ENCODE results near the gene TENT5A.

Gene TENT5A

DNA sequence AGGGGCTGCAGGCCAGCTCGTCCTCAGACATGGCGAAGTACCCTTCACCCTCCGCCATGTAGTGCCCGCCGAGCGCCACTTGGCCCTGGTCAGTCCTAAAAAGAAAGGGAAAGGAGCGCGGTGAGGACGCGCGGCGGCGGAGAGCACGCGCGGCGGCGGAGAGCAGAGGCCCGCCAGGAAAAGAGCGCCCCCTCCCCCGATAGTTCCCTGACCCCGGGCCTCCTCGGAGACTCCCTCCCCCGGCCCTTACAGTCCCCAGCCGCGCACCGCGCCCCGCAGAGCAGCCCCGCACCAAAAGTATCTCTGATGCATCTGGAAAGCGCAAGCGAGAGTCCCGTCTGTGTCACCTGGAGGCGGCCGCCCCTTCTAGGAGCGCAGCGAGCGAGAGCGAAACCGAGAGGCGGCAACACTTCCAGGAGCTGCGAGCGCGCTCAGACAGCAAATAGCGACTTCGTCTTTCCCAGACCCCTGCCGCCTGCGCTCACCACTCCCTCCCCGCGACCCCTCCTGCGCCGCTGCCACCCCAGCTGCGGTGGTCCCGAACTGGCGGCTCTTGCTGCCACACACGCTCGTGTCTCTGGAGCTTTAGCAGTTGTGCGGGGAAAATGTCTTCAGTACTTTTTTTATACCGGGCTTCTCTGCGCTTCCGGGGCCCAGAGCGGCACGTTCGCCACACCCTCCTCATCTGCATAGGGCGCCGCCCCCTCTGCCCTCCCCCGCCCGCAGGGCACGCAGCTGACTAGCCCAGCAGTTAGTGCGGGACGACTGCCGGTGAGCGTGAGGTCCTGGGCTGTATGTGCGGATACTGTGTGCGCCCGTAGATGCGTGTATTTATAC lies at the start of gene TENT5A:
TENT5A (minus strand) TSS at position 598 of the 837 bp plus-strand sequence; CDS start at position 58, 540 bp downstream.
- Mint-ChIP-seq H3K4me1 (peaks cover 24% of the 10 kb centered on the region), H3K36me3 (peaks cover 2% of the 10 kb centered on the region), H3K4me3 (peak within 1 kb of the TSS; percentile 92), H3K27me3 (peaks cover 53% of the 10 kb centered on the region), H3K9me3 (no peaks in the 10 kb centered on the region), H3K27ac (peak within 1 kb of the TSS; percentile 86)
- CTCF ChIA-PET, result interaction anchor here (0.6 to 1.7 kb wide), 4 partner anchors 10 to 1538 kb away, joined by 3 to 7 read pairs (median 3); partner anchors contain the start of gene UBE3D
- DNase-seq, result peak; percentile 90

DNA sequence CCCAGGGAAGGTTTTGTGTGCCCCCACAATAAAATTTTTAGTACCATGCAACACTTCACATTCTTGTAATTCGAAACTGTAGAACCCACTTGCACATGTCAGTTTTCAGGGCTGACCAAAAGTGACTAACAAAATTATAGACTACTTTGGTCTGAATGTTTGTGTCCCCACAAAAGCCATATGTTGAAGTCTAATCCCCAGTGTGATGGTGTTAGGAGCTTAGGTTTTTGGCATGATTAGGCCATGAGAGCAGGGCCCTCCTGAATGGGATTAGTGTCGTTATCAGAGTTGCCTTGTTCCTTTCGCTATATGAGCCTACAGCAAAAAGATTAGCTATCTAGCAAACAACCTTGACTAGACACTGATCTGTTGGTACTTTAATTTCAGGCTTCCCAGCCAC lies 49.0 kb upstream of the TENT5A start:
- Mint-ChIP-seq H3K4me3 (no peak overlapping the region), H3K4me1 (no peaks in the 10 kb centered on the region), H3K9me3 (no peaks in the 10 kb centered on the region), H3K27me3 (no peaks in the 10 kb centered on the region), H3K27ac (no peak overlapping the region), H3K36me3 (no peaks in the 10 kb centered on the region)
- no peak for DNase-seq
- CTCF ChIA-PET, result no interaction called here

DNA sequence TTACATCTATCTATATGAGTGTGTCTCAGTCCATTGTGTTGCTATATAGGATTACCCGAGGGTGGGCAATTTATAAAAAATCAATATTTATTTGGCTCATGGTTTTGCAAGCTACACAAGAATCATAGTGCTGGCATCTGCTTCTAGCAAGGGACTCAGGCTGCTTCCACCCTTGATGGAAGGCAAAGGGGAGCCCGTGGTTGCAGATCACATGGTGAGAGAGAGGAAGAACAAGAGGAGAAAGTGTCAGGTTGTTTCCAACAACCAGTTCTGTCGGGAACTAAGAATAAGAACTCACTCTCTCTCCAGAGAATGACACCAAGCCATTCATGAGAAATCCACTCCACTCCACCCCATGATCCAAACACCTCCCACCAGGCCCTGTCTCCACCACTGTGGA lies 48.2 kb upstream of the TENT5A start:
- H3K4me1 Mint-ChIP-seq, result no peaks in the 10 kb centered on the region
- DNase-seq, result no peak
- no peak overlapping the region for H3K4me3 Mint-ChIP-seq
- H3K27ac Mint-ChIP-seq, result no peak overlapping the region
- no peaks in the 10 kb centered on the region for H3K27me3 Mint-ChIP-seq
- no peaks in the 10 kb centered on the region for H3K9me3 Mint-ChIP-seq
- H3K36me3 Mint-ChIP-seq, result no peaks in the 10 kb centered on the region
- CTCF ChIA-PET, result no interaction called here

DNA sequence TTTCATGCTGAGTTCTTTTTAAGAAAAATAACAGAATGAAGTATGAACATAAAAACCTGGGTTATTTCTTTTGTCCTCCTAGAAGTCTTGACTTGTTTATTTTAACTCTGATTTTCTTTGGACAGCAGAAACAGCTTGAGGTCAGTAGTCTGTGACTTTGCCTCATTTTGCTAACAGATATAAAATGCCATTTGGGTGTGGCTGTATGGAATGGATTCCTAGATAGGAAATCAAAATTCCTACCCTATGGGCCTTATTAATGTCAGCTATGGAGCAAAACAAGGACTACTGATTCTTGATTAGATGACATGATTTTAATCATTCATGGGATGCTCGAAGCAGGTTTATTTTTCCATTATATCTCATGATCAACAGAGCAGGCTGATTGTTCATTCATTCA lies 46.8 kb upstream of the TENT5A start:
- no peak overlapping the region for H3K4me3 Mint-ChIP-seq
- H3K27me3 Mint-ChIP-seq, result no peaks in the 10 kb centered on the region
- H3K4me1 Mint-ChIP-seq, result no peaks in the 10 kb centered on the region
- H3K36me3 Mint-ChIP-seq, result no peaks in the 10 kb centered on the region
- no peak for DNase-seq
- no peaks in the 10 kb centered on the region for H3K9me3 Mint-ChIP-seq
- CTCF ChIA-PET, result no interaction called here
- H3K27ac Mint-ChIP-seq, result no peak overlapping the region

DNA sequence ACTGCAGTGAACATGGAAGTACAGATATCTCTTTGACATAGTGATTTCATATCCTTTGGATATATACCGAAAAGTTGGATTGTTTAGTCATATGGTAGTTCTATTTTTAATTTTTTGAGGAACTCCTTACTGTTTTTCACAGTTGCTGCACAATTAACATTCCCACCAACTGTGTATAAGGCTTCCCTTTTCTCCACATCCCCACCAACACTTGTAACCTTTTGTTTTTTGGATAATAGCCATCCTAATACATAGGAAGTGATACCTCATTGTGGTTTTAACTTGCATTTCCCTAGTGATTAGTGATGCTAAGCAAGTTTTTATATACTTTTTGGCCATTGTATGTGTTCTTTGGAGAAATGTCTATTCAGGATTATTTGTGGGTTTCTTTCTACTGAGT lies 45.1 kb upstream of the TENT5A start:
- no peaks in the 10 kb centered on the region for H3K27me3 Mint-ChIP-seq
- no peaks in the 10 kb centered on the region for H3K9me3 Mint-ChIP-seq
- CTCF ChIA-PET, result no interaction called here
- no peak for DNase-seq
- no peak overlapping the region for H3K4me3 Mint-ChIP-seq
- H3K4me1 Mint-ChIP-seq, result no peaks in the 10 kb centered on the region
- no peaks in the 10 kb centered on the region for H3K36me3 Mint-ChIP-seq
- no peak overlapping the region for H3K27ac Mint-ChIP-seq

DNA sequence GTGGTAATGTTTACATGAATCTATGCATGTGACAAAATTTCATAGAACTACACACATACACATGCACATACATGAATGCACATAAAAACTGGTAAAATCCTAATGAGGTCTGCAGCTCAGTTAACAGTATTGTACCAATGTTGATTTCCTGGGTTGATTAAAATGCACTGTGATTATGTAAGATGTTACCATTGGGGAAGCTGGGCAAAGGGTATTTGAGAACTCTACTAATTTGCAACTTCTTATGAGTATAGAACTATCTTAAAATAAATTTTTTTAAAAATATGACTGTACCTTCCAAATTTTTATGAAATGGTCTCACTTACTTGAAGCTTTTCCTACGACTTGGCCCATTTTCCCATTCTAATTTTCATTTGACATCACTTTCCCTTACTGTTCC lies 43.4 kb upstream of the TENT5A start:
- Mint-ChIP-seq H3K9me3 (no peaks in the 10 kb centered on the region), H3K4me3 (no peak overlapping the region), H3K27me3 (no peaks in the 10 kb centered on the region), H3K4me1 (no peaks in the 10 kb centered on the region), H3K27ac (no peak overlapping the region), H3K36me3 (no peaks in the 10 kb centered on the region)
- CTCF ChIA-PET, result no interaction called here
- no peak for DNase-seq

DNA sequence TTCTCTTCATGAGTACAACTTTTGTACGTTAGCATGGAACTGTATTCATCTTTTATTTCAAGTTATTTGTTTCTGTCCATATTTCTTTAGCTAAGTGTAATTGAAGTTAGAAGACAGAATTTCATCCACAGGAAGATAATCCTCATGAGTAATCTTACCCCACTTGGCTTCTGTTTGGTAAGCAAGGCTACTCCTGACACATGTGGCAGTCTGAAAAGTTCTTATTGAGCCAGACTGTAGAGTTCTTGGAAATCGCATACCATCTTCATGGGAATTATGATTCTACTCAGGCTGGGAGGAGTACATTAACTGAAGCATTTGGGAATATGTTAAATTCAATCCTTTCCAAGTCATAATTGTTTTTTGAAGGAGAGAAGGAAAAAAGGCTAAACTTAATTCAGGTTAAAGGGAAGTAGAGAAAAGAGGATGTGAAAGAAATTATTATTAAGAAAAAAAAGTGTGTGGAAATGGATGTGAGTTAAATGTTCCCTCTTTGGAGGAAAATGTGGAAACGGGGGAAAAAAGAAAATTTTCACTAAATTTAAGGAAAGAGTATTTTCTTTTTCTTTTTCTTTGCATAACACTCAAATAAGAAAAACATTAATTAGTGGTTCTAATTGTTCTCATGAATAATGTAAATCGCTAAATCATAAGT lies 41.5 kb upstream of the TENT5A start:
- H3K4me3 Mint-ChIP-seq, result no peak overlapping the region
- DNase-seq, result no peak
- CTCF ChIA-PET, result no interaction called here
- H3K27me3 Mint-ChIP-seq, result no peaks in the 10 kb centered on the region
- no peaks in the 10 kb centered on the region for H3K4me1 Mint-ChIP-seq
- no peaks in the 10 kb centered on the region for H3K9me3 Mint-ChIP-seq
- H3K27ac Mint-ChIP-seq, result no peak overlapping the region
- H3K36me3 Mint-ChIP-seq, result no peaks in the 10 kb centered on the region

DNA sequence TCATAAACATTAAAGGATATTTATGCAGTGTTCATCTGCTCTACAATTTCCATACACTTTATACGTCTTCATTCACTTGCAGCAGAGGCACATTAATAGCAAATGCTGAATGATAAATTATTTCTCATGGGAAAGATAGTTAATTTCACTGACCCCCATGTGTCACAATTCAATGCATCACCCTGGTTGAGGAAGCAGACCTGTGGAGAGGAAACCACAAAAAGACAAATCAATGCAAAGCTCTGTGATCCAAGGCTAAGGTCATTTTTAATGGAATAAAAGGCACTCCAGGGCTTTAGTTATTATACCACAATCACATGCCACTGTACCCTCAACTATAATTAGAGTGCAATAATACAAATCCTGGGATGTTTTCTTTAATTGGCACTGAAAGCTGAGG lies 40.3 kb upstream of the TENT5A start:
- DNase-seq, result no peak
- Mint-ChIP-seq H3K27ac (no peak overlapping the region), H3K36me3 (no peaks in the 10 kb centered on the region), H3K4me3 (no peak overlapping the region), H3K9me3 (no peaks in the 10 kb centered on the region), H3K27me3 (no peaks in the 10 kb centered on the region), H3K4me1 (no peaks in the 10 kb centered on the region)
- CTCF ChIA-PET, result no interaction called here

DNA sequence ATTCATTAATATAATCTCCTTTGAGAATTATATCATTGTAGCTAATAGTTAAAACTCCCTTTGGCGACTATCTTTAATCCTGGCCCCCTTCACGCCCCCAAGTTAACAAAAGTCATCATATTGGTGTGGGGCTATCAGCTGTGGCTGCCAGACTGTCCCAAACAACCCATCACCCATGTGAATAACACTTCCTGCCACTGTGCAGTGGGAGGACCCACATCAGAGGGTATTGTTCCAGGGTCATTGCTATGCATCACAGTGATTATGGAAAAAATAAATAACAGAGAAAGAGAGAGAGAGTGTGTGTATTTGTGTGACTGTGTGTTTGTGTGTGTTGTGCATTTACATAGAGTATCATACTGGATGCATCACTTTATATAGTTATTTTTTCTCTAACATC lies 39.3 kb upstream of the TENT5A start:
- H3K27me3 Mint-ChIP-seq, result no peaks in the 10 kb centered on the region
- no peaks in the 10 kb centered on the region for H3K4me1 Mint-ChIP-seq
- no peaks in the 10 kb centered on the region for H3K9me3 Mint-ChIP-seq
- no peak for DNase-seq
- H3K4me3 Mint-ChIP-seq, result no peak overlapping the region
- no peaks in the 10 kb centered on the region for H3K36me3 Mint-ChIP-seq
- no peak overlapping the region for H3K27ac Mint-ChIP-seq
- CTCF ChIA-PET, result no interaction called here

DNA sequence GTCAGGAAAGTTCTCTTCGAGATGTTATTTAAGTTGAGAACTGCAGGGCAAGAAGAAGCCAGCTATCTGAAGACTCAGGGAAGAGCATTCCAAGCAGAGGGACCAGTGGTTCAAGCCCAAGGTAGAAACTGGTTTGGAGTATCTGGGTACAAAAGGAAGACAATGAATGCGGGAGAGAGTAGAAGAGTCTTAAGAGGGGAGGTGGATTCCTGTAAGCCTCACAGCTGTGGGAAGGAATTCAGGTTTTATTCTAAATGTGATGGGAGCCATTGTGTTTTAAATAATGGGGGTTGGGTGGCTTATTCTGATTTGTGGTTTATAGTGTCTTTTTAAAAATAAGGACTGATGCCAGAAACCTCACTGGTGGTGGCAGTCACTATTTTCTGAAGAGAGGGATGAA lies 37.6 kb upstream of the TENT5A start:
- Mint-ChIP-seq H3K9me3 (no peaks in the 10 kb centered on the region), H3K4me3 (no peak overlapping the region), H3K27ac (no peak overlapping the region), H3K27me3 (no peaks in the 10 kb centered on the region), H3K36me3 (no peaks in the 10 kb centered on the region), H3K4me1 (no peaks in the 10 kb centered on the region)
- CTCF ChIA-PET, result no interaction called here
- no peak for DNase-seq

DNA sequence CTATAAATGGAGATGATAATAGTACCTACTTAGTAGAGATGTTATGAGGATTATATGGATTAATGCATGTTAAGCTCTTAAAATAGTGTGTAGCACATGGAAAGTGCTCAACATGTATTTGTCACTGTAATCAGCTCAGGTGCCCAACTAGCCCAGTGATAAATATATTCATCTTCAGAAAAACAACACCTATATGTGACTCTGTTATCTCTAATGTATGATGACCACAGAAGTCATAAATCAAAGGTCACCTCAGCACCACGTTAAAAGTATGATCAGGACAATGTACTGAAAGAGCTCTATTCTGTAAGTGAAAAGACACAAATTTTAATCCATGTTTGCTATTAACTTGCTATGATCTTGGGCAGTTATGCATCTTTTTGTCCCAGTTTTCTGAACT lies 36.8 kb upstream of the TENT5A start:
- no peak overlapping the region for H3K27ac Mint-ChIP-seq
- H3K9me3 Mint-ChIP-seq, result no peaks in the 10 kb centered on the region
- no peaks in the 10 kb centered on the region for H3K4me1 Mint-ChIP-seq
- H3K36me3 Mint-ChIP-seq, result no peaks in the 10 kb centered on the region
- no peak overlapping the region for H3K4me3 Mint-ChIP-seq
- no peaks in the 10 kb centered on the region for H3K27me3 Mint-ChIP-seq
- CTCF ChIA-PET, result no interaction called here
- DNase-seq, result no peak

DNA sequence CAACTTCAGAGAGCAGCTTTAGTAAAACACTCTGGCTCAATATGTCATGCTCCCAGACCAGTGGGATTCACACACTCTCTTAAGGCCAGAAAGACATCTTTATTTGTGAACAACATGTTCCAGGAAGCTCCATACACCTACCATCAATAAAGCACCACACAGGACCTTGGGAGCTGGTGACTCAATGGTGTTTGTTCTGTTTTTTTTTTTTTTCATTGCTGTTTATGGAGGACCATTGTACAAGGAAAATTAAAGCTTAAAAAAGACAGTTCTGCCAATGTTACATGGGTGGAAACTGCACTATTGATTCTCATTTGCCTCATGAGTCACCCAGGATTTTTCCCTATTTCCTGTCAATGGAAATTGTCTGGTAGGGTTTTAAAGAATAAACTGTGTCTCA lies 36.3 kb upstream of the TENT5A start:
- Mint-ChIP-seq H3K27ac (no peak overlapping the region), H3K4me3 (no peak overlapping the region), H3K9me3 (no peaks in the 10 kb centered on the region), H3K27me3 (no peaks in the 10 kb centered on the region), H3K4me1 (no peaks in the 10 kb centered on the region), H3K36me3 (no peaks in the 10 kb centered on the region)
- no peak for DNase-seq
- CTCF ChIA-PET, result no interaction called here

DNA sequence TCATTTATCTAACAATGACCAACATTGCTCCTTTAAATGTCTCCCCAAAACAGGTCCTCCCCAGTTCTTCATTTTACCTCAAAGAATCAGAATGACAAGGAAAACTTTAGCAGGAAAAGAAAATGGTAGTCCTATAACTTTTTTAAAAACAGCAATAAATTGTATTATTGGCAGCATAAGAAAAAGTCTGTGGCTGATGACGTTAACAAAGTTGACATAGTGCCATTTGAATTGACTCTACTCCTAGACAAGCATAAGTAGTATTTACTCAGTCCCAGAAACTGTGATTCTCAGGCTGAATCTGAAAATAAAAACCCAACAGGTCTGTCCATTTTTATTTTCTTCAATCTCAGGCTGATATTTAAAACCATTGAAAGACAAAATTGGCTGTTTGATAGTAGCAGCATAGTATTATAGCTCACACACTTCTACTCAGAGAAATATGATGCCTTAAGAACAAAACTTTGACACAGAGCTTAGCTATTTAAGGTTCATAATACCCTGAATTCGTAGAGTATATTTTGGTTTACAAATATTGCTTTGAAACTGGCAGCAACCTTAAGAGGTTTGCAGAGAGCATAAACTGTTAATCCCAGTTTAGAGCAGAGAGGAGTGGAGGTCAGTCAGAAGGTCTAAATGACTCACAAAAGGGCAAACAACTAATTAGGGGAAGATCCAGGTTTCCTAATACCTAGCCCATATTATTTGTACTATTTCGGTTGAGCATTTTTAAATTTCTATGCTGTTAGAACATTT lies 35.0 kb upstream of the TENT5A start:
- CTCF ChIA-PET, result no interaction called here
- H3K4me3 Mint-ChIP-seq, result no peak overlapping the region
- no peaks in the 10 kb centered on the region for H3K4me1 Mint-ChIP-seq
- H3K9me3 Mint-ChIP-seq, result no peaks in the 10 kb centered on the region
- no peak for DNase-seq
- H3K27me3 Mint-ChIP-seq, result no peaks in the 10 kb centered on the region
- no peak overlapping the region for H3K27ac Mint-ChIP-seq
- no peaks in the 10 kb centered on the region for H3K36me3 Mint-ChIP-seq

DNA sequence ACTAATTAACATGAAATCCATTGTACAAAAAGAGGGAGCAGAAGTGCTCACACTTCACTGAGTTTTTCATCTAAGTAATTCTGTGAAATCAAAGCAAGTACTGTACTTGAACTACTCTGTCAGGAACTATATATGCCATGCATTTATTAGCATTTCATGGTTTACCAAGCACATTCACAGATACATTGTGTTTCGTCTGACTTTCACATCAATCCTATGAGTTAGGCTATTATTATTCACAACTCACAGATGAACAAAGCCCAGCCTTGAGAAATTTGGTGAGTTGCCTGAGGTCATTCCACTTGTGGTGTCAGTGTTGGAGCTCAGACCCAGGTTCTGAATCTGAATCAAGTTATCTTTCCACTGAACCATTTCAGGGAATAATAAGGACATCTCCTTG lies 33.7 kb upstream of the TENT5A start:
- Mint-ChIP-seq H3K9me3 (no peaks in the 10 kb centered on the region), H3K4me3 (no peak overlapping the region), H3K27ac (no peak overlapping the region), H3K4me1 (no peaks in the 10 kb centered on the region), H3K36me3 (no peaks in the 10 kb centered on the region), H3K27me3 (no peaks in the 10 kb centered on the region)
- DNase-seq, result no peak
- CTCF ChIA-PET, result no interaction called here

DNA sequence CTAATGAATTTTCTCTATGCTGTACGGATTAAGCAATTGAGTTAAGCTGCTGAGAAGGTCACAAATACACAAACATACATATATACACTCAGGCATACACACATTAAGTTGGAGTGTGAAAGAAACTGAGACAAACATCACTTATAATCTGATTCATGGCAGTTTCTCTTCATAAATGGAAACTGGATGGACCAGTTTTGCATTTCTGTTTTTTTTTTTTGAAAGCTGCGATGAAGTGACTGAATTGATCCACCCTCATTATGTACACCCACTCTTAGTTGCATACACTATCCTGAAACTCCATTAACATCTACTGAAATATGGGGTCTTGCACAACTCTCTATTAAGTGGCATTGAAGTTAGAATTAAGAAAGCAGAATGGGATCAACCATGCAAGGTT lies 32.9 kb upstream of the TENT5A start:
- no peak for DNase-seq
- Mint-ChIP-seq H3K36me3 (no peaks in the 10 kb centered on the region), H3K4me3 (no peak overlapping the region), H3K4me1 (no peaks in the 10 kb centered on the region), H3K27me3 (no peaks in the 10 kb centered on the region), H3K9me3 (no peaks in the 10 kb centered on the region), H3K27ac (no peak overlapping the region)
- CTCF ChIA-PET, result no interaction called here
